ENCODE measurements around the gene TMEM38A.

- TF ChIP-seq POLR2A (IDR thresholded peaks at IDR 0.05) (no peak), CTCF (IDR thresholded peaks at IDR 0.05) (no peak)
Measured at GRCh38 chr19:16627193-16627927, 33.6 kb upstream of the TMEM38A start.

All from uterus (tissue), 2 donors.